Measurements from ENCODE around the gene KBTBD6. TPM values are rescaled to one million over a fixed set of nuclear protein-coding genes. Genes with fewer than 3 reads are reported as not detected.

KBTBD6 gene
- total RNA-seq, 2 experiments from 2014 or later, result 3.6 to 4.2 TPM

Small RNAs within 50 kb of the gene (microRNA-seq; reads per million reads assigned to microRNA genes)
- gene MIR3168 (ENCODE audit: borderline microRNAs expressed, borderline number of aligned reads, borderline replicate concordance), result not detected

Other genes starting within 250 kb of the KBTBD6 start
- 10 to 100 TPM; 70.8 to 71.2 TPM for gene ELF1, start 113.5 kb downstream of the KBTBD6 start, total RNA-seq
- 10 to 100 TPM; 12.6 to 13.5 TPM for gene WBP4, start 71.3 kb downstream of the KBTBD6 start, total RNA-seq
- gene KBTBD7, start 61.8 kb upstream of the KBTBD6 start, total RNA-seq, result 1 to 10 TPM; 3.6 to 4.1 TPM
- gene MTRF1, start 130.8 kb upstream of the KBTBD6 start, total RNA-seq, result 10 to 100 TPM; 16.2 to 21.5 TPM
- gene NAA16, start 178.5 kb upstream of the KBTBD6 start, total RNA-seq, result 10 to 100 TPM; 19.2 to 23.2 TPM